Measurements from ENCODE around the gene PIGX.

The PIGX gene

DNA sequence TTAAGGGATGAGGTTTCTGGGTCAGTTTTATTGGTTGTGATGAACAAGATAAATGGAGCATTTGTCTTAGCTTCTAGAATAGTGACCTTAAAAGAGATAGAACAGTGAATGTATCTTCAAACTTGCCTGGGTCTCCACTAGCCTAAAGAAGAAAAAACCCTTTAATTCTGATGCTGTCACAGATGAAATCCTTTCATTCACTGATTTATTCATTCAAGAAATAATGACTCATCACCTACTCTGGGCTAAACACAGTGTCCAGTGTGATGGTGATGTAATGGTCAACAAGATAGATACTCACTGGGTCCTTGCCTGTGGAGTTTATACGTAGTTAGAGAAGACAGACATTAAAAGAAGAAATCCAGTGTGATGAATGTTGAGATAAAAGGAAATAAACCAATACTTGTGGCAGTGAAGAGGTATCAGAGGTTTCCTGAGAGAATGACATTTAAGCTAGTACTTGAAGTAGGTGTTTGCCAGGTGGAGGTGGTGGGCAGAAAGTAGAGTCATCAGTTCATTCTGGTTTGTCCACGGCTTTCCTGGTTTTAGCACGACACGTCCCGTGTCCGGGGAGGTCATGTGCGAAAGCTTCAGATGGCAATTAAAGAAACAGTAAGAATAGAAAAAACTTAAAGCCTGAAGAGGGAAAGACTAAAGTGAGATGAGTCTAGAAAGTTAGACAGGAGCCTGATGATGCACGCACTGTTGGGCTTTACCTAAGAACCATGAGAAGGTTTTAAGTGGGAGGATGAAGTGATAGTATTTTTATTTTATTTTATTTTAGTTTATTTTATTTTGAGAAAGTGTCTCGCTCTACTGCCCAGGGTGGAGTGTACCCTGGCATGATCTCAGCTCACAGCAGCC lies 45.9 kb downstream of the PIGX start:
- no peak for FAIRE-seq

DNA sequence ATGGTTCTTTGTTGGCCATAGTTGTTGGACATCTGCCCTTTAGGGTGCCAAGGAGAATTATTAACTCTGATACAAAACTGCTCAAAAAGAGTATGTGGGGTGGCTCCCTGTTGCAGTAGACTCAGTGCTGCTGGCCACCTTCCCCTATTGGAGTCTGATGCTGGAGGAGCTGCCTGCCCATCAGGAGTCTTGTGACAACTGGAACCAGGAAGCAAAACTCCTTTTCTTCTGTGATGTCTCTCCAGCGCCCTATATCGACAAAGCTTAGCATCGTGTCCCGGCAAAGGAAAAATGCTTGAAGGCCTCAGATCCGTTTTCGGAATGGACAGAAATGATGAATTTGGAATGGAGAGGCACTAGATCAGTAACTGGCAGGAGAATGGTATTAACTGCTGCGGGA lies 51.0 kb downstream of the PIGX start:
- FAIRE-seq, result no peak

- FAIRE-seq, result no peak
These were observed 53.3 kb downstream of the PIGX start for GRCh38 chr3:196765454-196765853.

DNA sequence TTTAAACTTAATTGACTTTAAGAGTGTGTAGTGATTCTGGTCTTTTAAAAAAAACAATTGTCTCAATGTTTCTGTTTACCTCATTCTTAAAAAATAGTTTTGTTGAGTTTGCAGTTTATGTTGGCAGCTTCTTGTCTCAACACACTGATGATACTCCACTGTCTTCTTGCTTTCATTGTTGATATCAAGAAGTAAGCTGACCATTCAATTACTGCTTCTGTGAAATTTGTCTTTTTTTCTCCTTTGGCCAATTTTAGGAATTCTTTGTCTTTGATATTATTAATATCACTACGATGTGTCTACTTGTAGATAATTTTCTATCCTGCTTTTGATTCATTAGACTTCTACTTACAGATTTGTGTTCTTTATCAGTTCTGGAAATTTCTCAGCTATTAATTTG lies 58.9 kb downstream of the PIGX start:
- peak; percentile 66 for FAIRE-seq

- no peak for FAIRE-seq
These were observed 59.9 kb downstream of the PIGX start for GRCh38 chr3:196772102-196772501.

GRCh38 chr3:196772897-196773296 lies 60.7 kb downstream of the PIGX start:
- FAIRE-seq, result no peak

- FAIRE-seq, result no peak
These were observed 62.1 kb downstream of the PIGX start for GRCh38 chr3:196774191-196774820.

DNA sequence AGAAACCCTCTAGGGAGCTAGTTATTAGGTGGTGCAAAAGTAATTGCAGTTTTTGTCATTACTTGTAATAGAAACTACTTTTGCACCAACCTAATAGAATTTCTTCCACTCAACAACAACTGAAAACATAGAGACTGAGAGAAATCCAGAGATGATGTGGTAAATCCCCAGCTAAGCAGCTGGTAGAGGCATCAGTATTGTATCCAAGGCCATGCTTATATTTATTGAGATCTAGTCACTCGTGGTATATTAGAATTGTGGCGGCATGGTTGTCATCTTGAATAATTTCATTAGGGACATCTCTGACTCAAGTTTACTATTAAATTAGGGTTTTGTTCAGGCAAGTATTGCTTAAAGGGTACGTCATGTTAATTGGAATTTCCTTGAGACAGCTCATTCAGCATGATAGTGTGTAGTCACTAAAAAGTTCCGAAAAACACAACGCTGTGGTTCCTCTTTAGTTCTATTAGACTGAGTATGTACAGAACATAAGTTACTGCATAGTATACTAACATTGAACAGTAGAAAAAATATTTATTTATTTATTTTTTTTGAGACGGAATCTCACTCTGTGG lies 62.8 kb downstream of the PIGX start:
- no peak for FAIRE-seq

DNA sequence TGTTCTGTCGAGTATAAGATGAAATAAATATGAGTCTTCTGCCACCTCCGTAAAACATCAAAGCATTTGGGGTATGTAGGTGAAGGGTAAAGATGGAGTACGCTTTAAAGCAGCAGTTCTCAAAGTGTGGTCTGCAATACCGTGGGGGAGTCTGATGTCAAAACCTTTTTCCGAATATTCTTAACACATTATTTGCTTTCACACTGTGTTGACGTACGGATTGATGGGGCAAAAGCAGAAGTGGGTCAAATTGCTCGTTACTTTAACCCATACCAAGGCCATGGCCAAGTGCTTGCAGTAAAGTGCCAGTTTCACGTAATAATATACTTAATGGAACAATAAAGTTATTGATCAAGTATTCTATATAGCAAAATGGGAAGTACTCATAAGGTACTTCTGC lies 63.8 kb downstream of the PIGX start:
- no peak for FAIRE-seq

DNA sequence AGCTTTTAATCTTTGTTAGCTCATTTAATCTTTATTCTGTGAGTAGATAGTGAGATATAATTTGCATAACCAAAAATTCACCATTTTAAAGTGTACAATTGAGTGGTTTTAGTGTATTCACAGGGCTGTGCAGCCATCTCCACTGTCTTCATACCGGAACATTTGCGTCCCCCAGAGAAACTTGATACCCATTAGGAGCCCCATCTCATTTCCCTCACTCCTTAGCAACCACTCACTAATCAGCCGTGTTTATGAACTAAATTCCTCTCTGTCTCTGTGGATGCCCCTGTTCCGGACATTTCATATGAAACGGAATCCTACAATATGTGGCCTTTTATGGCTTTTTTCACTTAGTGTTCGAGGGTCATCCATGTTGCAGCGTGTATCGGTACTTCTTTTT lies 65.7 kb downstream of the PIGX start:
- FAIRE-seq, result no peak

GRCh38 chr3:196778755-196779154 lies 66.6 kb downstream of the PIGX start:
- FAIRE-seq, result no peak

- FAIRE-seq, result no peak
These were observed 70.3 kb downstream of the PIGX start for GRCh38 chr3:196782511-196782910.
